ENCODE measurements around the gene RASGEF1B.

The RASGEF1B gene

DNA sequence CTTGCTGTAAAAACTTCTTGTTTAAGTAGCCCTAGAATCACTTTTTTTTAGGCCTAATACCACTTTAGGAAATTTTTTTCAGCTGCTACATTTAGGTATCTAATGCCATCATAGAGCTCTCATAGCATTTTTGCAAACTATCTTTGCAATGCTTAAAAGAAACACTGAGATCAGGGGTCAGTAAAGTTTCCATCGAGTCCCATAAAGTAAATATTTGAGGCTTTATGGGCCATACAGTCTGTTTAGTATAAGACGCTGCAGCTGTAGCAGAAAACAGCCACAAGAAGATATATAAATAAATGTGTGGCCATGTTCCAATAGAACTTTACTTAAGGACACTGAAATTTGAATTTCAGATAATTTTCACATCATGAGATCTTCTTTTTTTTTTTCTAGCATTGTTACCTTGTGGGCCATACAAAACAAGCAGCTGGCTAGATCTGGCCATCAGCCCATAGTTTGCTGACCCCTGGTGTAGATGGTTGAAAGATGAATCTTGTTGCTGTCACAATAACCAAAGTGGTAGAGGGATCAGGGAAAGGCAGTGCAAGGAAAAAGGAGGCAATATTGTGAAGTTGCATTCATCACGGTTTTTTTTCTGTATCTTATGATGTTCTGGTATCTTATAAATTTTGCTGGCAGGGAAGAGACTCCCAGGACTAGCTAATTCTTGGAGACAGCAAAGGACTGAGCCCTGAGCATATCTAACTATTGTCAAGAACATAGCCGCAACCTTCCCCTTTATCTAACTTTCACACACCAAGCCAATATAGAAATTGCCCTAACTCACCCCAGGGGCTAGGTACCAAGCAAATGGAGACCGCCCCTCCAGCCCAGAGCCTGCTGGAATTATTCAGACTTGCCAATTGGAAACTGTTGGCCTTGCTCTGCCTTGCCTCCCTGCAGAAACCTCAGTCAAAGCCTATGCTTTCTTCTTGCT is 46.6 kb downstream of the RASGEF1B start:
- no peak for DNase-seq (ENCODE audit: low read depth)
- no peak overlapping the region for H3K4me3 ChIP-seq (ENCODE audit: low read length)
- TF ChIP-seq, protein P1, sequence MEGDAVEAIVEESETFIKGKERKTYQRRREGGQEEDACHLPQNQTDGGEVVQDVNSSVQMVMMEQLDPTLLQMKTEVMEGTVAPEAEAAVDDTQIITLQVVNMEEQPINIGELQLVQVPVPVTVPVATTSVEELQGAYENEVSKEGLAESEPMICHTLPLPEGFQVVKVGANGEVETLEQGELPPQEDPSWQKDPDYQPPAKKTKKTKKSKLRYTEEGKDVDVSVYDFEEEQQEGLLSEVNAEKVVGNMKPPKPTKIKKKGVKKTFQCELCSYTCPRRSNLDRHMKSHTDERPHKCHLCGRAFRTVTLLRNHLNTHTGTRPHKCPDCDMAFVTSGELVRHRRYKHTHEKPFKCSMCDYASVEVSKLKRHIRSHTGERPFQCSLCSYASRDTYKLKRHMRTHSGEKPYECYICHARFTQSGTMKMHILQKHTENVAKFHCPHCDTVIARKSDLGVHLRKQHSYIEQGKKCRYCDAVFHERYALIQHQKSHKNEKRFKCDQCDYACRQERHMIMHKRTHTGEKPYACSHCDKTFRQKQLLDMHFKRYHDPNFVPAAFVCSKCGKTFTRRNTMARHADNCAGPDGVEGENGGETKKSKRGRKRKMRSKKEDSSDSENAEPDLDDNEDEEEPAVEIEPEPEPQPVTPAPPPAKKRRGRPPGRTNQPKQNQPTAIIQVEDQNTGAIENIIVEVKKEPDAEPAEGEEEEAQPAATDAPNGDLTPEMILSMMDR (conservative IDR thresholded peaks at IDR 0.05; ENCODE audit: low read length) = no peak

DNA sequence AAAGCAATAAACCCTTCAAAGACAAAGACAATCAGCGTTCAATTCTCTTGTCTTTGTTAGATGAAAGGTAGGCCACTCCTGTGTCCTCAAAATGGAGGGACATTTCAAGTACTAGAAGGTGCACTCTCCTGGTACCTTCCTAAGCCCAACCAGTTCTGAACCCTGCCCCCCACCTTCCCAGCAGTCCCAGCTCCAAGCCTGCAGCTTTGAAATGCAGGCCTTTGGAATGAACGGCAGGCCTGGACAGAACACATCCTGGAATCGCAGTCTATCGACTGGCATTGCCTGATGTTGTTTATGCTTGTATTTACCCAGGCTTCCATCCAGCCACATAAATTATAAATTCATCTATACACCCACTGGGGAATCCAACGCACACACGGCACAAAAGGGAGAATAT is 47.4 kb downstream of the RASGEF1B start:
- H3K4me3 ChIP-seq (ENCODE audit: low read length) = no peak overlapping the region
- TF ChIP-seq, protein P1 (conservative IDR thresholded peaks at IDR 0.05; ENCODE audit: low read length) = no peak
- no peak for DNase-seq (ENCODE audit: low read depth)

GRCh38 chr4:81422595-81422994 is 49.1 kb downstream of the RASGEF1B start:
- TF ChIP-seq, protein P1 (conservative IDR thresholded peaks at IDR 0.05; ENCODE audit: low read length) = no peak
- no peak for DNase-seq (ENCODE audit: low read depth)
- H3K4me3 ChIP-seq (ENCODE audit: low read length) = no peak overlapping the region

- TF ChIP-seq, protein P1 (conservative IDR thresholded peaks at IDR 0.05; ENCODE audit: low read length) = no peak
- no peak for DNase-seq (ENCODE audit: low read depth)
- H3K4me3 ChIP-seq (ENCODE audit: low read length) = no peak overlapping the region
These were observed 50.1 kb downstream of the RASGEF1B start for GRCh38 chr4:81421346-81422218.

DNA sequence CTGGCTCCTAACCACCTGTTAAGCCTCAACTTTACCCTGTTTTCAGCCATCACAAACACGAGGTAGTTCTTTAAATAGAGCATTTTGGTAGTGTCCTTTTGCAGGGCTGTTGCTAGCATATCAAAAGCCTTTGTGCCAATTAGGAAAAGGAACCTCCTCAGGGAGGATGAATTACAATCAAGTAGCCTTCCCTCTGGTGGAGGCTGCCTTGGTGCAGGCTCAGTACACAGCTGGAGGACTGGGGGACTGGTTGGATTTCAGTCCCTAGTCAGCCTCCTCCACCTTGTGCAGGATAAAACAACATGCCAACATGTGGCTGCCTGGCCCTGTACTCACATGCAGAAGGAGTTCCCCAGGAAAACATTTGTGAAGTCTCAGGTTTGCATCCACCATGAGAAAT is 53.1 kb downstream of the RASGEF1B start:
- TF ChIP-seq, protein P1 (conservative IDR thresholded peaks at IDR 0.05; ENCODE audit: low read length) = no peak

DNA sequence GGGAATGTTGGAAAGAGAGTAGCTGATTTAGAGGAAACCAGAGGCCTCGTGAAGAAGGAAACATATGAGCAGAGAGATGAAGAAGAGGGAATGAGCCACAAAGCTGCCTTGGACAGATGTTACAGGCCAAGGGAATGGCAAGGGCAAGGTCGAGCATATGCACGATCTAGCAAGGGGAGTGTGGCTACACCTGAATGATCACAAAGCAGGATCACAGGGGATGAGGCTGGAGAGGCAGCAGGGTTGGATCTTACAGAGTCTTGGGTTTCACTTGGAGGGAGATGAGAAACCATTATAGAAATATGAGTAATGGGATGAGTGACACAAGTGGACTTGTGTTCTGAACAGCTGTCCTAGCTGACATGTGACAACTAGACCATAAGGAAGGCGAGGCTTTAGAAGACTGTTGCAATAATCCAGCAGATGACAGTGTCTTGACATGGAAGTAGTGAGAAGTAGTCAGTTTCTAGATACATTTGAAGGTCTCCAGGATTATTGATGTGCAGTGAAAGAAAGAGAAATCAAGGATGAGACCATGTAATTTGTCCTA is 58.7 kb downstream of the RASGEF1B start:
- H3K4me3 ChIP-seq (ENCODE audit: low read length) = no peak overlapping the region
- TF ChIP-seq, protein P1 (conservative IDR thresholded peaks at IDR 0.05; ENCODE audit: low read length) = no peak
- DNase-seq (ENCODE audit: low read depth) = no peak

More for the DNA sequence above, 53.1 kb downstream of the RASGEF1B start:
- no peak for DNase-seq (ENCODE audit: low read depth)
- H3K4me3 ChIP-seq (ENCODE audit: low read length) = no peak overlapping the region

Measured in AG10803 (cell line).